Lower lobe of right lung (tissue), 2 donors: Measurements from ENCODE around the gene LOXL1. TPM values are rescaled to one million over a fixed set of nuclear protein-coding genes. Genes with fewer than 3 reads are reported as not detected.
"Not testable (repeated sequence)": the region's sequence is repeated elsewhere in the genome, so short reads cannot be mapped to it uniquely, and the experiment has no call there.

Experiments used
- ATAC-seq, 2 donors: fragments of 200-7000 bp; cut with Tn5 transposase; one replicate each; pipeline ENCODE4 v1.9.1; 2020 to 2022; ENCODE audit warnings: mild to moderate bottlenecking in 2 of 2, moderate library complexity in 2 of 2
- DNase-seq: peaks from one replicate; pipeline ENCODE4 v3.0.0-alpha.2; 2020
- H3K27ac ChIP-seq: fragments of 200-600 bp; one replicate; pipeline ENCODE4 v1.8.0; 2022
- H3K27me3 ChIP-seq: fragments of 200-600 bp; one replicate; pipeline ENCODE4 v1.8.0; 2022; ENCODE audit warnings: low read depth
- H3K36me3 ChIP-seq: fragments of 200-600 bp; one replicate; pipeline ENCODE4 v1.8.0; 2022; ENCODE audit warnings: mild to moderate bottlenecking
- H3K4me1 ChIP-seq: fragments of 200-600 bp; one replicate; pipeline ENCODE4 v1.8.0; 2022
- H3K4me3 ChIP-seq: fragments of 200-600 bp; one replicate; pipeline ENCODE4 v1.8.0; 2022; ENCODE audit warnings: mild to moderate bottlenecking
- H3K9me3 ChIP-seq: fragments of 200-600 bp; one replicate; pipeline ENCODE4 v1.8.0; 2022
- CTCF ChIP-seq: fragments of 200-600 bp; IDR thresholded peaks from one replicate; pipeline ENCODE4 v1.8.0; 2022; ENCODE audit warnings: antibody characterized with exemption, mild to moderate bottlenecking
- intact Hi-C: fragments of 100-400 bp; cut with DNase I; formaldehyde crosslinking; loops from one replicate; pipeline ENCODE4 v1.11.0; 2022
- total RNA-seq: library from RNA; stranded (reverse); fragmentation: NEBNext Ultra II Directional; extraction: Animal tissue kit (Norgen Biotek cat#: 25700); gene quantifications from one replicate; pipeline ENCODE4 v1.2.1, GENCODE V29; 2021
- donor health status: DM: no; HTN: yes; CAD: no; lungs with severe emphysema.

LOXL1 gene
- total RNA-seq, 1 donor from 2014 or later = 7.6 TPM

- peaks cover 12% of the 10 kb centered on the region for H3K4me1 ChIP-seq
- no peaks in the 10 kb centered on the region for H3K36me3 ChIP-seq
- no peaks in the 10 kb centered on the region for H3K9me3 ChIP-seq
- DNase-seq (no peak), ATAC-seq (no peak)
- intact Hi-C loops = no loop called here
- no peaks in the 10 kb centered on the region for H3K27me3 ChIP-seq
- H3K27ac ChIP-seq = no peak overlapping the region
- H3K4me3 ChIP-seq = no peak overlapping the region
- no peak for TF ChIP-seq CTCF
Observed at GRCh38 chr15:73959801-73960200, 33.5 kb downstream of the LOXL1 start.

- ATAC-seq, H3K4me3 ChIP-seq, intact Hi-C loops, H3K27ac ChIP-seq, DNase-seq, H3K9me3 ChIP-seq, H3K36me3 ChIP-seq, H3K27me3 ChIP-seq: not testable (repeated sequence)
- H3K4me1 ChIP-seq = peaks cover 17% of the 10 kb centered on the region
Observed at GRCh38 chr15:73960472-73961070, 34.3 kb downstream of the LOXL1 start.

GRCh38 chr15:73962433-73962832, 36.2 kb downstream of the LOXL1 start:
- TF ChIP-seq CTCF = no peak
- Histone ChIP-seq H3K36me3 (no peaks in the 10 kb centered on the region), H3K27me3 (no peaks in the 10 kb centered on the region), H3K4me1 (peaks cover 6% of the 10 kb centered on the region), H3K9me3 (no peaks in the 10 kb centered on the region), H3K4me3 (no peak overlapping the region), H3K27ac (no peak overlapping the region)
- DNase-seq (no peak), ATAC-seq (no peak)
- intact Hi-C loops = no loop called here

GRCh38 chr15:73964736-73965093, 38.5 kb downstream of the LOXL1 start:
- peak; percentile 92 for TF ChIP-seq CTCF
- Histone ChIP-seq H3K9me3 (no peaks in the 10 kb centered on the region), H3K27me3 (no peaks in the 10 kb centered on the region), H3K4me1 (peaks cover 6% of the 10 kb centered on the region), H3K27ac (no peak overlapping the region), H3K4me3 (no peak overlapping the region), H3K36me3 (no peaks in the 10 kb centered on the region)
- peak; percentile 84 for DNase-seq
- peak; percentile 92 to 94 for ATAC-seq
- intact Hi-C loops = no loop called here

- intact Hi-C loops = no loop called here
- no peak for DNase-seq
- no peak overlapping the region for H3K4me3 ChIP-seq
- no peaks in the 10 kb centered on the region for H3K9me3 ChIP-seq
- H3K27me3 ChIP-seq = no peaks in the 10 kb centered on the region
- peaks cover 6% of the 10 kb centered on the region for H3K4me1 ChIP-seq
- peak; percentile 17 to 29 for ATAC-seq
- TF ChIP-seq CTCF = no peak
- no peak overlapping the region for H3K27ac ChIP-seq
- no peaks in the 10 kb centered on the region for H3K36me3 ChIP-seq
Observed at GRCh38 chr15:73965094-73965757, 39.0 kb downstream of the LOXL1 start.

- H3K4me1 ChIP-seq = peaks cover 6% of the 10 kb centered on the region
- no peak for TF ChIP-seq CTCF
- H3K27me3 ChIP-seq = no peaks in the 10 kb centered on the region
- DNase-seq (no peak), ATAC-seq (peak in 1 of 2 donors; percentile 31)
- intact Hi-C loops = no loop called here
- H3K36me3 ChIP-seq = no peaks in the 10 kb centered on the region
- no peak overlapping the region for H3K4me3 ChIP-seq
- no peaks in the 10 kb centered on the region for H3K9me3 ChIP-seq
- H3K27ac ChIP-seq = no peak overlapping the region
Observed at GRCh38 chr15:73965758-73966113, 39.5 kb downstream of the LOXL1 start.
